GM19025 (cell line): ENCODE results near the gene PHACTR1.
"Not testable (repeated sequence)": the region's sequence is repeated elsewhere in the genome, so short reads cannot be mapped to it uniquely, and the experiment has no call there.

Experiments used
- ATAC-seq: cut with Tn5 transposase; IDR thresholded peaks from one replicate; pipeline ENCODE4 v1.9.1; 2021; ENCODE audit warnings: mild to moderate bottlenecking, low read depth, moderate library complexity; ENCODE audit not compliant: unreplicated experiment

PHACTR1 gene

DNA sequence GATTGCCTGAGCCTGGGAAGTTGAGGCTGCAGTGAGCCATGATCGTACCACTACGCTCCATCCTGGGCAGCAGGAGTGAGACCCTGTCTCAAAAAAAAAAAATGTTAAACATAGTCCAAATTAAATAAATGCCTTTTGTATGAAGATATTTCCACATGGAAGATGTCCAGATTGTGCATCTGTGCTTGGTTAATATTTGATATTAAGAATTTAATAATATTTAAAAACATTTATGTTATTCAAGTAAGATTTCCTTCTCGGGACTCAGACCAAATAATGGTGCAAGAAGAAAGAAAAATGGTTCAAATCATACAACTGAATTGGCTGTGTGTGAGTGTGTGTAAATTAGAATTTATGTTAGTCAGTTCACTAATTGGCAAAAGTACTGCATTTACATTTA, 409.3 kb downstream of the PHACTR1 start:
- no peak for ATAC-seq

- ATAC-seq, result no peak
Measured at GRCh38 chr6:13131935-13132661, 415.5 kb downstream of the PHACTR1 start.

DNA sequence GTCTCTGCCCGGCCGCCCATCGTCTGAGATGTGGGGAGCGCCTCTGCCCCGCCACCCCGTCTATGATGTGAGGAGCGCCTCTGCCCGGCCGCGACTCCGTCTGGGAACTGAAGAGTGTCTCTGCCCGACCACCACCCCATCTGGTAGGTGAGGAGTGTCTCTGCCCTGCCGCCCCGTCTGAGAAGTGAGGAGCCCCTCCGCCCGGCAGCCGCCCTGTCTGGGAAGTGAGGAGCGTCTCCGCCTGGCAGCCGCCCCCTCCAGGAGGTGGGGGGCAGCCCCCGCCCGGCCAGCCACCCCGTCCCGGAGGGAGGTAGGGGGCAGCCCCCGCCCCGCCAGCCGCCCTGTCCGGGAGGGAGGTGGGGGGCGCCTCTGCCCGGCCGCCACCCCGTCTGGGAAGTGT, 417.3 kb downstream of the PHACTR1 start:
- not testable (repeated sequence) for ATAC-seq

- no peak for ATAC-seq
Measured at GRCh38 chr6:13135152-13135551, 418.6 kb downstream of the PHACTR1 start.

- ATAC-seq, result no peak
Measured at GRCh38 chr6:13139119-13139518, 422.6 kb downstream of the PHACTR1 start.

GRCh38 chr6:13140980-13141379, 424.4 kb downstream of the PHACTR1 start:
- ATAC-seq, result no peak

DNA sequence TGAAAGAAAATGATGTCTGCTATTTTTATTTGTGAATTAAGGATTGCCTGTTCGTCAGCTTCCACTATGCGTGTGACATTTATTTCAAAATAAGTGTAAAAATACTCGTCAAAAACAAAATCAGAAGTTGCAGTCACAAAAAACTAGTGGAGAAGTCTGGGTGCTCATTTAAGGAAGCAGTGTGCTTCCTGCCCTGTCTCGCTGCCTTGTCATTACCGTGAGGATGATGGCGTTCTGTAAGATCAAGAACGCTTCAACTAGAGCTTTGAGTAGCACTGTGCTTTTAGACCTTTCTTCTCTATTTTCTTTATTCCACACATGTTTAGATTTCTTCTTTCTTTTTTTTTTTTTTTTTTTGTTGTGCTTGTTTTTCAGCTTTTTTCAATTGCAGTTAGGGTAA, 424.8 kb downstream of the PHACTR1 start:
- ATAC-seq, result no peak

GRCh38 chr6:13142611-13143010, 426.0 kb downstream of the PHACTR1 start:
- no peak for ATAC-seq

- ATAC-seq, result no peak
Measured at GRCh38 chr6:13146442-13146841, 429.9 kb downstream of the PHACTR1 start.

DNA sequence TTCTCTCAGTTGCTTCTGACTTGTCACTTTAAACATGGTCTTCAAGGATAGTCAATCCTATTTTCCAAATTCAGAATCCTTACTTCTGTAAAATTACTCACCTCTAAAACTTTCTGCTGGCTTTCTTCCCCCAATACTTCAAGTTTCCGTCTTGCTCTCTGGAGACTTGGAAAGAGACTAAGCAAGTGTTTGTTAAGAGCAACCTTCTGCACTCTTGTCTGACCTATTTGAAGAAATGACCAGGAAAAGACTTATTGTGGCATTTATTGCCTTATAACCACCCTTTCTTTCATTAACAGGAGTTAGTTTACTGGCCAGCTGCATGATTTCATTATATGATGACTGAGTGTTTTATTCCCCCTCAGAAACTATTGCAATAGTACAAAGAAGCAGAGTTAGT, 430.8 kb downstream of the PHACTR1 start:
- ATAC-seq, result no peak

GRCh38 chr6:13147782-13148181, 431.2 kb downstream of the PHACTR1 start:
- ATAC-seq, result no peak

GRCh38 chr6:13152764-13153163, 436.2 kb downstream of the PHACTR1 start:
- ATAC-seq, result no peak

DNA sequence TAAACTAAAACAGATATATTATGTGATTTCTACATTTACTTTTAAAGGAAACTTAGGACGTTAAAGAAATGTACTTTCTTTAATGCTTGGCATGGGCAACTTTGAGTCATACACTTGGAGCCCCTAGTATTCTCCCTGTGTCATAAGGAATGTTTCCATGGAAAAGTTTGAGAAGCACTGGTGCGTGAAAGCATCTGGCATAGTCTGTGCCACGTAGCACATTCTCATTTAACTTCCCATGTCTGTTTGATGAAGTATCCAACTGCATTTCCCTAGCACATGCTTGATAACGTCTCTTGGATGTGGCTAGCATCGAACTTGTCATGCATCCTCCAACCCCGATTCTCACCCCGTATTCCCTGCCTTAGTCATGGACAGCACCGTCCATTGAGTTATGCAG, 439.8 kb downstream of the PHACTR1 start:
- no peak for ATAC-seq

- no peak for ATAC-seq
Measured at GRCh38 chr6:13157293-13157692, 440.7 kb downstream of the PHACTR1 start.

DNA sequence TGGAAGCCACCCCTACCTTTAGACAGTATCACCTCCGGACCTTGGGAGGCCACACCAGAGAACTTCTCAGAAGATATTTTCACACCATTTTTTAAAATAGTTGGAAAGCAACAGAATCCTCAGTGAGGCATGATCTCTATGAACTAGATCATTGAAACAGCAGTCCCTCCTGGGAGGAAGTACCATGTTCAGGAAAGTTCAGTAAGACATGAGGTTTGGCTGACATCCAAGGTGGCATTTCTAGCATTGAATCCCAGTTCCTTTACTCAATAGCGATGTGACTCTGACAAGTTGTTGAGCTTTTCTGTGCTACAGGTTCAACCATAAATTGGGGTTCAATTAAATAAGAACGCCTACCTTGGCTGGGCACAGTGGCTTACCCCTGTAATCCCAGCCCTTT, 442.7 kb downstream of the PHACTR1 start:
- no peak for ATAC-seq

- not testable (repeated sequence) for ATAC-seq
Measured at GRCh38 chr6:13159822-13160221, 443.3 kb downstream of the PHACTR1 start.

DNA sequence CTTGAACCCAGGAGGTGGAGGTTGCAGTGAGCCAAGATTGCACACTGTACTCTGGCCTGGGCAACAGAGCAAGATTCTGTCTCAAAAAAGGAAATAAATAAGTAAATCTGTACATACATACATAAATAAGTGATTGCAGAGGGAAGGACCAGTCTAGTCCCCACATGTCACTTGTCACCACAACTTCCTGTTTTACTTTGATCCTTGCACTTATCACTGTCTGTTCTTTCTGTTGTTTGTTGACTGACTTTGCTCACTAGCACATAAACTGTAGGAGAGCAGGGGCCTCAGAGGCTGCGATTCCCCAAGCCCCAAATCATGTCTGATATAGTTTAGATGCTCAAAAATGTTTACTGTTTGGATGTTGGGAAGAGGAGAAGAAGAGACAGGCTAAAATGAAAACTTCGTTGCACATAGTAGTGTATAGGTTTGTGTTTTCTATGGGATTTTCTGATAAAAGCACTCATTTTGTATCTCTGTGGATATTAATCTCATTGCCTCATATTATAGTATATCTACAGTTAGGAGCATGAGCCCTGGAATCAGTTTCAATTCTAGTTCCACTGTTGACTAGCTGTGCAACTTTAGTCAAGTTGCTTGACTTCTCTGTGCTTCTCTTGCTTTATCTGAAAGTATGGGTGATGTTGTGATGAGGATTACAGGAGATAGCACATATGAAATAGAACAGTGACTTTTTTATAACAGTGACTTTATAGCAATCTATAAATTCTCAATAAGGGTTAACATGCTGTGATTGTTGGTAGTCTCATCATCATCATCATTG, 446.8 kb downstream of the PHACTR1 start:
- ATAC-seq, result no peak

GRCh38 chr6:13164291-13164690, 447.7 kb downstream of the PHACTR1 start:
- no peak for ATAC-seq

DNA sequence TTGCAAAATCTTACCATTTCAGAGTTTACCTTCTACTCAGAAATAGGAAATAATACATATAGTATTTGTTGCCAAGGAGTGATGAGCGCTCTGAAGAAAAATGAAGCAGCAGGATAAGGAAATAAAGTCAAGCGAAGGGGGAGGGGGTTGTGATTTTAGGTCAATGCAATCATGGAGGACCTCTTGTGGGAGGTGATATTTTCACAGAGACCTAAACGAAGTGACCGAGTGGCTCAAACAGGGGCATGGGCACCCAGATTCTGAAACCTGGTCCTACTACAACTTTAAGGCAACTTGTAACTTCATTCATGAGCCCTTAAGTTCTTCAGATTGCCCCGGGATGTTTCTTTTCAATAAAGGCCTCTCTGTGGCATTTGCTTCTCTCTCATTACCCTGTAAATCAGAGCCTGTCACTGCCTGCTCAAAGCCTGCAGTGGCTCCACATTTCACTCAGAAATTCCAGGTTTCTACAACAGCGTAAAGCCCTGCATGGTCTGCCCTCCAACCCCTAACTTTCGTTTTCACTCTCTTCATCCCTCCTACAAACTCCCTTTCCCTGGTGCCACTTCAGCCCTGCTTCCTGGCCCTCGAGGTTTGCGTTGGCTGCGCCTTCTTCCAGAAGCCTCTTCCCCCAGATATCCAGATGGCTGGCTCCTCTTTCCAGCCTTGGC, 449.1 kb downstream of the PHACTR1 start:
- no peak for ATAC-seq

DNA sequence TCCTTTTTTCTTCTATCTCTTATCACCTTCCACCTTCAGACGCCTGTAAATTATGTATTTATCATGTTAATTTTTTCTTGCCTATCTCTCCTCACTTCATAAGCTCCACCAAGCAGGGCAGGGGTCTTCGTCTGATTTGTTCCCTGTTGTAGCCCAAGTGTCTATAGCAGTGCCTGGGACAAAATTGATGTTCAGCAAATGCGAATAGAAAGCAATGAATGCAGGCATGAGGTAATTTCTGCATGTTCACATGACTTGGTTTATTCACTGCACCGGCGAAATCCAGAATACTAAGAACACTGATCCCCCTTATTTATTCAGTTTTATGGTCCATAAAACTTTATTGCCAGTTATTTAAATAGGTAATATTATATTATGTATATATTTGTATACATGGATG, 449.7 kb downstream of the PHACTR1 start:
- no peak for ATAC-seq

- ATAC-seq, result no peak
Measured at GRCh38 chr6:13166916-13167315, 450.3 kb downstream of the PHACTR1 start.
